Endothelial cell of umbilical vein (primary cell): Measurements from ENCODE around the gene CAPN7. TPM values are rescaled to one million over a fixed set of nuclear protein-coding genes. Genes with fewer than 3 reads are reported as not detected.
"Not testable (repeated sequence)": the region's sequence is repeated elsewhere in the genome, so short reads cannot be mapped to it uniquely, and the experiment has no call there.

Experiments used
- BruUV-seq: library from RNA; stranded (reverse); fragments of 400-500 nt; replicated peaks from 2 replicates; lab custom pipeline; 2021; lab: Mats Ljungman, UMichigan
- CTCF ChIA-PET: fragments of 300-600, 350-600 bp; sonication (Branson Sonifier 250); formaldehyde crosslinking; loops from one replicate; lab custom pipeline; 2021; ENCODE audit warnings: antibody characterized with exemption, inconsistent platforms; lab: Charles Lee
- POLR2A ChIA-PET: fragments of 300-600, 350-600 bp; sonication (Branson Sonifier 250); formaldehyde crosslinking; loops from one replicate; lab custom pipeline; 2021; ENCODE audit warnings: antibody characterized with exemption, inconsistent platforms; lab: Charles Lee
- DNase-seq: peaks from one replicate; pipeline ENCODE4 v3.0.0-alpha.2; 2011; ENCODE audit warnings: low read depth, low spot score
- FAIRE-seq: peaks from 2 replicates; lab custom pipeline; 2011; peaks lifted over from hg19 to GRCh38; lab: Jason Lieb, UNC
- H2AFZ ChIP-seq: 2 replicates; pipeline ENCODE4 v1.6.0; 2012; ENCODE audit warnings: low read depth, low read length, control low read depth, inconsistent platforms
- H3K27ac ChIP-seq: 2 replicates; pipeline ENCODE4 v1.5.1; 2011; ENCODE audit warnings: low read depth, mild to moderate bottlenecking, control low read depth, low read length, moderate library complexity; ENCODE audit not compliant: insufficient read depth
- H3K27me3 ChIP-seq, 2 experiments: 2 replicates each; pipeline versions ENCODE4 v1.6.0 to v1.6.1; 2011; ENCODE audit warnings: low read length in 2 of 2, mixed read lengths in 1 of 2; ENCODE audit not compliant: control insufficient read depth in 2 of 2, insufficient read depth in 2 of 2
- H3K36me3 ChIP-seq, 2 experiments: 2 replicates in 1 of 2; 3 replicates in 1 of 2; pipeline ENCODE4 v1.5.1; 2011; ENCODE audit warnings: low read length in 2 of 2, mild to moderate bottlenecking in 1 of 2, moderate library complexity in 1 of 2; ENCODE audit not compliant: control insufficient read depth in 2 of 2, insufficient read depth in 2 of 2; ENCODE audit errors: extremely low read depth in 1 of 2
- H3K4me1 ChIP-seq: 3 replicates; pipeline ENCODE4 v1.5.1; 2011; ENCODE audit warnings: mild to moderate bottlenecking, low read length; ENCODE audit not compliant: control insufficient read depth, insufficient read depth; ENCODE audit errors: extremely low read depth
- H3K4me2 ChIP-seq: 2 replicates; pipeline ENCODE4 v1.6.1; 2011; ENCODE audit warnings: low read length, control low read depth, mixed read lengths; ENCODE audit not compliant: insufficient read depth
- H3K4me3 ChIP-seq, 3 experiments: fragments of 200-600 bp in 1 of 3; sonication (generic), shearing (Covaris generic) in 1 of 3; replicated peaks in 1 of 3; 2 replicates each; pipeline ENCODE4 v1.5.1; 2011 to 2016; ENCODE audit warnings: control low read depth in 3 of 3, low read length in 3 of 3, mild to moderate bottlenecking in 2 of 3, inconsistent platforms in 1 of 3, low read depth in 1 of 3, moderate library complexity in 1 of 3; ENCODE audit not compliant: insufficient read depth in 1 of 3
- H3K79me2 ChIP-seq: 2 replicates; pipeline ENCODE4 v1.6.0; 2012; ENCODE audit warnings: low read length, inconsistent platforms; ENCODE audit not compliant: control insufficient read depth, insufficient read depth
- H3K9ac ChIP-seq: replicated peaks from 2 replicates; pipeline ENCODE3; 2011; ENCODE audit warnings: low read length, control low read depth; ENCODE audit not compliant: insufficient read depth; ENCODE audit errors: extremely low read depth
- H3K9me1 ChIP-seq: replicated peaks from 3 replicates; pipeline ENCODE4 v1.6.0; 2011; ENCODE audit warnings: mild to moderate bottlenecking, low read length; ENCODE audit not compliant: control insufficient read depth, insufficient read depth; ENCODE audit errors: extremely low read depth
- H3K9me3 ChIP-seq: replicated peaks from 2 replicates; pipeline ENCODE4 v1.5.1; 2012; ENCODE audit warnings: low read length, inconsistent platforms; ENCODE audit not compliant: control insufficient read depth, insufficient read depth
- H4K20me1 ChIP-seq: replicated peaks from 2 replicates; pipeline ENCODE3; 2011; ENCODE audit warnings: mild to moderate bottlenecking, low read length; ENCODE audit not compliant: control insufficient read depth, insufficient read depth; ENCODE audit errors: extremely low read depth
- GATA2 ChIP-seq: IDR thresholded peaks from 2 replicates; pipeline ENCODE4 v1.7.0; 2011; ENCODE audit warnings: low read depth, mild to moderate bottlenecking, moderate library complexity, mixed read lengths, low read length; ENCODE audit not compliant: insufficient read length, insufficient read depth
- dilution Hi-C: fragments of 300-500 bp; cut with MboI; formaldehyde crosslinking; loops from one replicate; pipeline ENCODE4 v1.15.0; 2019; ENCODE audit warnings: low sequenced_read_pairs; ENCODE audit not compliant: extremely low pct_ligation_motif_present
- intact Hi-C: fragments of 100-400 bp; cut with micrococcal nuclease; formaldehyde crosslinking; loops from one replicate; pipeline ENCODE4 v1.10.0; 2022
- polyA plus RNA-seq, 4 experiments: library from polyadenylated mRNA; depleted of rRNA in 3 of 4; stranded (reverse) in 3 of 4; unstranded in 1 of 4; fragments of >200 nt; gene quantifications; 2 replicates each; pipeline versions ENCODE4 v1.2.1 to v1.2.3, GENCODE V29; 2011 to 2012; ENCODE audit warnings: missing spikeins in 1 of 4
- total RNA-seq: library from RNA; stranded (reverse); gene quantifications from 2 replicates; pipeline ENCODE4 v1.2.3, GENCODE V29; 2021

CAPN7 gene
- total and polyA plus RNA-seq, 2 donors (not counting 3 experiments of a cell fraction or from before 2014, with no cell fraction given), result 13.2 to 32.7 TPM

DNA sequence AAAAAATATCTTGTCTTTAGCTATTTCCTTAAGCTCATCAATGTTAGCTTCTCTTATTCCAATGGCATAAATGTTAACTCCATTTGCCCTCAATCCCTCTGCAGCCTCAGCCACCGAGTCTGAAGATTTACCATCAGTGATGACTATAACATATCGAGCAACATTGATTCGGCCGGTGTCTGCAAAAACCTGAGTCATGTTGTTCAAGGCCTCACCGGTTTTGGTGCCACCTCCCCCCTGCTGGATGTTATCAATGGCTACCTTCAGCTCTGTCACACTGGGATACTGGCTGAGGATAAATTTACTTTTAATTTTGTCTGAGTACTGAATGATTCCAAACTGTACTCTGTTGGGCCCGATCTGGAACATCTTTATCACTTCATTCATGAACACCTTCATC, 41.0 kb upstream of the CAPN7 start:
- BruUV-seq, result no TSS peak
- Histone ChIP-seq H3K27me3 (peaks cover 11 to 26% of the 10 kb centered on the region in 2 experiments), H3K79me2 (no peaks in the 10 kb centered on the region), H4K20me1 (no peaks in the 10 kb centered on the region), H2AFZ (no peak overlapping the region), H3K4me1 (no peaks in the 10 kb centered on the region), H3K4me2 (no peak overlapping the region), H3K9me1 (no peaks in the 10 kb centered on the region), H3K36me3 (no peaks in the 10 kb centered on the region), H3K4me3 (no peak overlapping the region), H3K27ac (no peak overlapping the region), H3K9me3 (no peaks in the 10 kb centered on the region), H3K9ac (no peak overlapping the region)
- TF ChIP-seq GATA2, result no peak
- intact Hi-C loops (no loop called here), dilution Hi-C loops (no loop called here)
- POLR2A ChIA-PET, result no interaction called here
- CTCF ChIA-PET, result interaction anchor here (0.7 to 1.7 kb wide), 3 partner anchors 13 to 405 kb away, joined by 4 to 5 read pairs (median 5); no protein-coding TSS in a partner anchor
- FAIRE-seq (no peak), DNase-seq (no peak)

DNA sequence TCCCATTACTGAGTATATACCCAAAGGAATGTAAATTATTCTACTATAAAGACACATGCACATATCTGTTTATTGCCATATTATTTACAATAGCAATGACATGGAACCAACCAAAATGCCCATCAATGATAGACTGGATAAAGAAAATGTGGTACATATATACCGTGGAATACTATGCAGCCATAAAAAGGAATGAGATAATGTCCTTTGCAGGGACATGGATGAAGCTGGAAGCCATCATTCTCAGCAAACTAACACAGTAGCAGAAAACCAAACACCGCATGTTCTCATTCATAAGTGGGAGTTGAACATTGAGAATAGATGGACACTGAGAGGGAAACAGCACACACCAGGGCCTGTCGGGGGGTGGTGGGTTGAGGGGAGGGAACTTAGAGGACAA, 39.7 kb upstream of the CAPN7 start:
- BruUV-seq, H2AFZ ChIP-seq, intact Hi-C loops, H3K9me3 ChIP-seq, H4K20me1 ChIP-seq, H3K4me1 ChIP-seq, DNase-seq, dilution Hi-C loops, H3K9me1 ChIP-seq, H3K27ac ChIP-seq, H3K4me3 ChIP-seq, H3K36me3 ChIP-seq, H3K79me2 ChIP-seq, H3K4me2 ChIP-seq, H3K9ac ChIP-seq, POLR2A ChIA-PET, CTCF ChIA-PET, FAIRE-seq: not testable (repeated sequence)
- peaks cover 14 to 37% of the 10 kb centered on the region in 2 experiments for H3K27me3 ChIP-seq
